ENCODE data around the gene SLC19A1. TPM values are rescaled to one million over a fixed set of nuclear protein-coding genes. Genes with fewer than 3 reads are reported as not detected.
"Not testable (repeated sequence)": the region's sequence is repeated elsewhere in the genome, so short reads cannot be mapped to it uniquely, and the experiment has no call there.

The SLC19A1 gene
- total and polyA plus RNA-seq, 2 donors (not counting 1 experiment from before 2014, with no cell fraction given), result 1.7 to 2.1 TPM

DNA sequence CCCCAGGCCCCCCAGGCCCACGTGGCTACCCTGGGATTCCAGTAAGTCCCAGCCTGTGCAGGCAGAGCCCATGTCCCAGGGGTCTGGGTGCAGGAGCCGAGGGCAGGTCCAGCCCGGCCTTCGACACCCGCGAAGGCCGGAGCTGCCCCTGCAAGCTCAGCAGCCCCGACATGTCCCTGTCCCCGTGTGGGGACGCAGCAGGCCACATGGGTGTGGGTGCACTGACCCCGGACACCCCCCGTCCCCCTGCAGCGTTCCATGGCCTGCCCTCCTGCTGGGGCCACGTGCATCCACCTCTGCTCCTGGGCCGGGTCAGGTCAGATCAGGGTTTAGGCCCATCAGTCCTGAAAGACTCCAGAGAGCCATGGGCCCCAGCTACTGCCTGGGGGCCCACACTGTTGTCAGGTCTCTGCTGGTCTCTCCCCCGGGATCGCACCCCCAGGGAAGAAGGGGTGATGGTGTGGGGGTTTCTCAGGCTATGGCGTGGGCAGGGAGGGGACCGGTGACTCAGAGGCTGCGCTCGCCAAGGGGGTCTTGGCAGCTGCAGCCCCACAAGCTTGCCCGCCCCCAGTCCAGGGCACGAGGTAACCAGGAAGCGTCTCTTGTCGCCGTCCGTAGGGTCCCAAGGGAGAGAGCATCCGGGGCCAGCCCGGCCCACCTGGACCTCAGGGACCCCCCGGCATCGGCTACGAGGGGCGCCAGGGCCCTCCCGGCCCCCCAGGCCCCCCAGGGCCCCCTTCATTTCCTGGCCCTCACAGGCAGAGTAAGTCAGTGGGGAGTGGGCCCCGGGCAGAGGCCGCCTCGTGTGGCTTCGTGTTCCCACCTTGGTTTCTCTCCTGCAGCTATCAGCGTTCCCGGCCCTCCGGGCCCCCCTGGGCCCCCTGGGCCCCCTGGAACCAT lies 37.5 kb downstream of the SLC19A1 start:
- Histone ChIP-seq H4K20me1 (ENCODE audit: control insufficient read depth, extremely low read depth, insufficient read depth, low read length) (no peaks in the 10 kb centered on the region), H2AFZ (ENCODE audit: low read length) (no peak overlapping the region)

DNA sequence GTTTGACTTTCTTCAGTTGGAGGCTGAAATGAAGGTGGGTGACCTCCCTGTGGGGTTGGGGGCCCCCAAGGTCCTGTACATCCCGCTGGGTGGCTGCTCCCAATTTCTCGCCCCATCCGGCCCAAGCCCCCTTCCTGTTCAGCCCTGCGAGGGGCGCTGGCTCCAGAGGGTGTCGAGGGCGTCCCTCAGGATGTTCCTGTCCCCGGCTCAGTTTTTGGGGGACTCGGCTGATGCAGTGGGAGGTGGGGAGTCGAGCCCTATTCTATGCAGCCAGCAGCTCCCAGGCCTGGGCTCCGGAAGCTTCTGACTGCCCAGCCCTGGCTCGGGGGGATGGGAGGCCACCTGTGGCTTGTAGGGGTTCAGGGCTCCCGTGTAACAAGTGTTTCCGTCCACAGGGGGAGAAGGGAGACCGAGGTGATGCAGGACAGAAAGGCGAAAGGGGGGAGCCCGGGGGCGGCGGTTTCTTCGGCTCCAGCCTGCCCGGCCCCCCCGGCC lies 38.2 kb downstream of the SLC19A1 start:
- Histone ChIP-seq H3K27ac (ENCODE audit: insufficient read depth, low read length) (no peak overlapping the region), H3K4me1 (ENCODE audit: control insufficient read depth, extremely low read depth, insufficient read depth, low read length) (no peaks in the 10 kb centered on the region), H3K9me3 (ENCODE audit: control insufficient read depth, insufficient read depth, low read depth, low read length) (no peaks in the 10 kb centered on the region), H4K20me1 (ENCODE audit: control insufficient read depth, extremely low read depth, insufficient read depth, low read length) (no peaks in the 10 kb centered on the region), H3K9ac (ENCODE audit: insufficient read depth, low read length) (no peak overlapping the region), H2AFZ (ENCODE audit: low read length) (no peak overlapping the region), H3K36me3 (ENCODE audit: control insufficient read depth, insufficient read depth, low read length) (no peaks in the 10 kb centered on the region), H3K79me2 (ENCODE audit: control insufficient read depth, insufficient read depth, low read length) (no peaks in the 10 kb centered on the region), H3K4me3 (replicated peaks in 1 of 4; ENCODE audit: control extremely low read depth in 1 of 4, insufficient read depth in 1 of 4, low read depth in 3 of 4, low read length in 4 of 4) (no peak overlapping the region), H3K27me3 (ENCODE audit: control insufficient read depth, insufficient read depth, low read length) (no peaks in the 10 kb centered on the region), H3K4me2 (ENCODE audit: extremely low read depth, insufficient read depth, low read length) (no peak overlapping the region)
- DNase-seq (ENCODE audit: low read depth in 2 of 2), result no peak
- TF ChIP-seq, protein P1, sequence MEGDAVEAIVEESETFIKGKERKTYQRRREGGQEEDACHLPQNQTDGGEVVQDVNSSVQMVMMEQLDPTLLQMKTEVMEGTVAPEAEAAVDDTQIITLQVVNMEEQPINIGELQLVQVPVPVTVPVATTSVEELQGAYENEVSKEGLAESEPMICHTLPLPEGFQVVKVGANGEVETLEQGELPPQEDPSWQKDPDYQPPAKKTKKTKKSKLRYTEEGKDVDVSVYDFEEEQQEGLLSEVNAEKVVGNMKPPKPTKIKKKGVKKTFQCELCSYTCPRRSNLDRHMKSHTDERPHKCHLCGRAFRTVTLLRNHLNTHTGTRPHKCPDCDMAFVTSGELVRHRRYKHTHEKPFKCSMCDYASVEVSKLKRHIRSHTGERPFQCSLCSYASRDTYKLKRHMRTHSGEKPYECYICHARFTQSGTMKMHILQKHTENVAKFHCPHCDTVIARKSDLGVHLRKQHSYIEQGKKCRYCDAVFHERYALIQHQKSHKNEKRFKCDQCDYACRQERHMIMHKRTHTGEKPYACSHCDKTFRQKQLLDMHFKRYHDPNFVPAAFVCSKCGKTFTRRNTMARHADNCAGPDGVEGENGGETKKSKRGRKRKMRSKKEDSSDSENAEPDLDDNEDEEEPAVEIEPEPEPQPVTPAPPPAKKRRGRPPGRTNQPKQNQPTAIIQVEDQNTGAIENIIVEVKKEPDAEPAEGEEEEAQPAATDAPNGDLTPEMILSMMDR (conservative IDR thresholded peaks at IDR 0.05 in 1 of 2, IDR thresholded peaks at IDR 0.05 in 1 of 2; ENCODE audit: low read depth in 1 of 2, low read length in 2 of 2), result no peak
- TF ChIP-seq EZH2 (IDR thresholded peaks at IDR 0.05; ENCODE audit: low read length, missing control alignments), result no peak

More for the DNA sequence above, 37.5 kb downstream of the SLC19A1 start:
- Histone ChIP-seq H3K27me3 (ENCODE audit: control insufficient read depth, insufficient read depth, low read length) (no peaks in the 10 kb centered on the region), H3K4me3 (replicated peaks in 1 of 4; ENCODE audit: control extremely low read depth in 1 of 4, insufficient read depth in 1 of 4, low read depth in 3 of 4, low read length in 4 of 4) (no peak overlapping the region), H3K9me3 (ENCODE audit: control insufficient read depth, insufficient read depth, low read depth, low read length) (no peaks in the 10 kb centered on the region), H3K36me3 (ENCODE audit: control insufficient read depth, insufficient read depth, low read length) (no peaks in the 10 kb centered on the region), H3K9ac (ENCODE audit: insufficient read depth, low read length) (no peak overlapping the region), H3K27ac (ENCODE audit: insufficient read depth, low read length) (no peak overlapping the region), H3K4me2 (ENCODE audit: extremely low read depth, insufficient read depth, low read length) (no peak overlapping the region), H3K4me1 (ENCODE audit: control insufficient read depth, extremely low read depth, insufficient read depth, low read length) (no peaks in the 10 kb centered on the region), H3K79me2 (ENCODE audit: control insufficient read depth, insufficient read depth, low read length) (no peaks in the 10 kb centered on the region)
- DNase-seq (ENCODE audit: low read depth in 2 of 2), result no peak
- TF ChIP-seq, protein P1 (conservative IDR thresholded peaks at IDR 0.05 in 1 of 2, IDR thresholded peaks at IDR 0.05 in 1 of 2; ENCODE audit: low read depth in 1 of 2, low read length in 2 of 2), result no peak
- TF ChIP-seq EZH2 (IDR thresholded peaks at IDR 0.05; ENCODE audit: low read length, missing control alignments), result no peak

GRCh38 chr21:45503226-45503625 lies 39.0 kb downstream of the SLC19A1 start:
- H3K79me2 ChIP-seq (ENCODE audit: control insufficient read depth, insufficient read depth, low read length); H3K4me1 ChIP-seq (ENCODE audit: control insufficient read depth, extremely low read depth, insufficient read depth, low read length); DNase-seq (ENCODE audit: low read depth in 2 of 2); H4K20me1 ChIP-seq (ENCODE audit: control insufficient read depth, extremely low read depth, insufficient read depth, low read length); H3K4me2 ChIP-seq (ENCODE audit: extremely low read depth, insufficient read depth, low read length); H3K4me3 ChIP-seq (replicated peaks in 1 of 4; ENCODE audit: control extremely low read depth in 1 of 4, insufficient read depth in 1 of 4, low read depth in 3 of 4, low read length in 4 of 4); H3K27me3 ChIP-seq (ENCODE audit: control insufficient read depth, insufficient read depth, low read length); H3K9ac ChIP-seq (ENCODE audit: insufficient read depth, low read length); H3K27ac ChIP-seq (ENCODE audit: insufficient read depth, low read length); H3K36me3 ChIP-seq (ENCODE audit: control insufficient read depth, insufficient read depth, low read length); H2AFZ ChIP-seq (ENCODE audit: low read length); H3K9me3 ChIP-seq (ENCODE audit: control insufficient read depth, insufficient read depth, low read depth, low read length): not testable (repeated sequence)
